Epithelial cell of proximal tubule (primary cell): ENCODE measurements around the gene PAM16. TPM values are rescaled to one million over a fixed set of nuclear protein-coding genes. Genes with fewer than 3 reads are reported as not detected.

Experiments used
- DNase-seq: peaks from one replicate; pipeline ENCODE4 v3.0.0-alpha.2; 2011; ENCODE audit warnings: low read depth
- H3K4me3 ChIP-seq: 2 replicates; pipeline ENCODE4 v1.5.1; 2011; ENCODE audit warnings: low read depth, mild to moderate bottlenecking, low read length
- total RNA-seq: library from RNA; depleted of rRNA; stranded (reverse); fragments of >200 nt; gene quantifications from 2 replicates; pipeline ENCODE4 v1.2.3, GENCODE V29; 2015
- TF ChIP-seq, protein P1 (sequence below): conservative IDR thresholded peaks from 2 replicates; pipeline ENCODE4 v1.5.1; 2012; ENCODE audit warnings: low read depth, mild to moderate bottlenecking, low read length

Gene PAM16
- total RNA-seq, 1 donor from 2014 or later, result 75.1 TPM

DNA sequence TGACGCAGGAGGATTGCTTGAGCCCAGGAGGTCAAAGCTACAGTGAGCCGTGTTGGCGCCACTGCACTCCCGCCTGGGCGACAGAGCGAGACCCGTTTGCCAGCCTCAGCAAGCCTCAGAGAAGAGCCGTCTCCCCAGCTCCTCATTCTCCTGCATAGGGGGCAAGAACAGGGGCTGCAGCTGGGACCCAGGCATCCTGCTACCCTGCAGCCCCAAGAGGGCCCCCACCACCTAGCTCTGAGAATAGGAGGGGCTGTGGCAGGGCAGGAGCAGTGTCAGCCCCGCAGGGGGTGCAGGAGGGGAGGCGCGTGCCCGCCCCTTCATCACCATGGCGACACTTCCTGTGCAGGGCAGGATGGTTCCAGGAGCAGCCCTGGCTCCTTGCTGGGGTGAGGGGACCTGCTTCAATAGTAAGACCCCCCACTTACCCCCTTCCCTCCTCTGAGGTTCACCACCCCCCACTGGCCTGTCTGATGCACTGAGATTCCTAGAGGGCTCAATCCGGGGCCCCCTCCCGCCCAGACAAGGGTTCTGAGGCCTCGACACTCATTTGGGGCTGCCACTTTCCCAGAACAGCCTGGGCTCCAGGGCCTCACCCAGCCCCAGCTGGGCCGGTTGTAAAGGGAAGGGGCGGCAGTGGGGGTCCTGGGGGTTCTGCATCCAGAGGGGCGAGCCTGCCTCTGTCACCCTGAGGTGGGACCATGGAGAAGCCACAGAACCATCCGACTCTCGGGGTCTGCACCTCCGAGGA is 40.7 kb upstream of the PAM16 start:
- no peak for DNase-seq
- H3K4me3 ChIP-seq, result no peak overlapping the region
- TF ChIP-seq, protein P1, sequence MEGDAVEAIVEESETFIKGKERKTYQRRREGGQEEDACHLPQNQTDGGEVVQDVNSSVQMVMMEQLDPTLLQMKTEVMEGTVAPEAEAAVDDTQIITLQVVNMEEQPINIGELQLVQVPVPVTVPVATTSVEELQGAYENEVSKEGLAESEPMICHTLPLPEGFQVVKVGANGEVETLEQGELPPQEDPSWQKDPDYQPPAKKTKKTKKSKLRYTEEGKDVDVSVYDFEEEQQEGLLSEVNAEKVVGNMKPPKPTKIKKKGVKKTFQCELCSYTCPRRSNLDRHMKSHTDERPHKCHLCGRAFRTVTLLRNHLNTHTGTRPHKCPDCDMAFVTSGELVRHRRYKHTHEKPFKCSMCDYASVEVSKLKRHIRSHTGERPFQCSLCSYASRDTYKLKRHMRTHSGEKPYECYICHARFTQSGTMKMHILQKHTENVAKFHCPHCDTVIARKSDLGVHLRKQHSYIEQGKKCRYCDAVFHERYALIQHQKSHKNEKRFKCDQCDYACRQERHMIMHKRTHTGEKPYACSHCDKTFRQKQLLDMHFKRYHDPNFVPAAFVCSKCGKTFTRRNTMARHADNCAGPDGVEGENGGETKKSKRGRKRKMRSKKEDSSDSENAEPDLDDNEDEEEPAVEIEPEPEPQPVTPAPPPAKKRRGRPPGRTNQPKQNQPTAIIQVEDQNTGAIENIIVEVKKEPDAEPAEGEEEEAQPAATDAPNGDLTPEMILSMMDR, result no peak

- H3K4me3 ChIP-seq, result no peak overlapping the region
- TF ChIP-seq, protein P1, result no peak
- DNase-seq, result no peak
Measured at GRCh38 chr16:4390266-4391260, 39.4 kb upstream of the PAM16 start.

DNA sequence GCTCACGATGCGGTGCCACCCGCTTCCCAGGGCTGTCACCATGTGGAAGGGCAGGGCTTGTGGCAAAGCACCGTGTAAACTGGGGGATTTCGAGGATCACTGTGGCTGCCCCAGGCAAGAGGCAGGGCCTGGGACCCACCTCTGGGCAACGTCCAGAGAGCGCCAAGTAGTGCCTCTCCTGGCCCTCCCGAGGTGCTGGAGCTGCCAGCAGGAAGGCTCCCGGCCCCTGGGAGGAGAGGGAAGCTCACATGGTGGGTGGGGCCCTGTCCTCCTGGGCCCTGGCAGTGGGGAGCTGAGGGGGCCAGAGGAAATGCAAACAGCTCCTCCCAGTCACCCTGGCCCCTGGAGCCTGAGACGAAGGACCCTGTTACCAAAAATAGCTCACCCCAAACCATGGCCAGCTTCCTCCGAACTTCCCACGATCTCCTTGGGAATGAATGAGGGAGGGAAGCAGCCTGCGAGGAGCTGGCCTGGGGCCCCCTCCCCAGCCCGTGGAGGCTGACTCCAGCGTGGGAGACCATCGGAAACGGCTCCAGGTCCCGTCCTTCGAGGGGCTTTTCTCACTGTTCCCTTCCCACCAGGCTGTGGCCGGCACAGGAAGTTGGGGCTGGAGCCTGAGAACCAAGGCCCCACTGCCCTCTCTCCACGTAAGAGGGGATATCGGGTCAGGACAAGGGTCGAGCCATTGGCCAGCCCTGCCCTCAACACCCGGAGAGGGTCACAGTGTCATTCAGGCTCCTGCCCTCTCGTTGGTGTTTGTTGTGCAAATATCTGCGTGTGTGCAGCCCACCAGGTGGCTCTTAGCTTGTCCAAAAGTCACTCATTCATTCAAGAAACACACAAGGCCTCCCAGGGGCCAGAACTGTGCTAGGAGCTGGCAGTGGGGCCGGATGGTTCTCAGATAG is 38.2 kb upstream of the PAM16 start:
- no peak for DNase-seq
- TF ChIP-seq, protein P1, result no peak
- H3K4me3 ChIP-seq, result no peak overlapping the region

DNA sequence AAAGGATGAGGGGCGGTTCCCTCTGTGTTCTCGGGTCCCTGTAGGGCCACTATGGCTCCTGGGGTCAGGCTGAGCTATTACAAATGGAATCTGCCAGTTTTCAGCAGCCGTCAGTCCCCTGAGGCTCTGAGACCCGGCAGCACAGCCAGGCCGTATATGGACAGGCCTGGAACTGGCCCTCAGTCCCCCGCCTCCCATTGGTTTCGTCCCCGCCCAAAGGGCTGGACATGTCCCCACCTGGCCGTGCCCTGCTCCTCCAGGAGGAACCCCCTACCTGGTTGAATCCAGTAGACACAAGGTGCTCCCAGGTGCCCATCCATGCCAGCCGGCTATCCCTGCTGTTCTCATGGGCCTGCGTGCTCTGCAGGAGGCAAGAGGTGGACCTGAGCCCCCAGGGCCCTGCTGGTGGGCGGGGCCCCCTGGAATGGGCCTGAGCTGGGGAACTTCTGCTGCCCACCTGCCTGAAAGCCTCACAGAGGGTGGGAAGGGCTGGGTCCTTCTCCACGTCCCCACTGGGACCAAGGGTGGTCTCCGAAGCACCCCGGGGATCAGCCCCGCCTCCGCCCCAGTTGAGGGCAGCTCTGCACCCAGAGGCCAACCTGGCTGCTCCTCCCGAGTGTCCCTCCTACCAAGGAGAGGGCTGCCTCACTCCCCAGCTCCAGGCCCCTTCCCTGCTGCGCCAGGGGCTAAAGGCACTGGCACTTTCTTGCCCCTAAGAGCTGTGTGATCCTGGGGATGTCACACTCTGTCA is 37.3 kb upstream of the PAM16 start:
- no peak overlapping the region for H3K4me3 ChIP-seq
- TF ChIP-seq, protein P1, result no peak
- DNase-seq, result no peak

DNA sequence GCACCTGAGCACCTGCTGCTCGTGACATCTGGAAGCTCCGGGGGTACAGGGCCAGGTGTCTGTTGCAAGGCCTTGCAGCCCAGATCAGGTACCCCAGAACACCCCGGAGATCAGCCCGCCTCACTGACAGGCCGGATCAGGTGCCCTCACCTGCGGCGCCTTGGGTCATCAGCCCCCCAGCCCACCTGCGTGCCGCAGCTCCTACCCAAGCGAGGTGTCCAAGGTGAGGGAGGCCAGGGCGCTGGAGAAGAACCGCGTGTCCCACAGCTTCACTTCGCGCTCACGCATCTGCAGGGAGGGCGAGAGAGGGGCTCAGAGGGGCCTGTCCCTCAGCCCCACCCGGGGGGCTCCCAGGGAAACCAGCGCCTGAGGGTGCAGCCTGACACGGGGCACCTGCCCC is 36.7 kb upstream of the PAM16 start:
- no peak overlapping the region for H3K4me3 ChIP-seq
- TF ChIP-seq, protein P1, result no peak
- DNase-seq, result no peak
